IPS DF 6.9 (cell line): ENCODE results near the gene PIH1D1.

ENCODE experiments used
- DNase-seq: peaks from one replicate; pipeline ENCODE4 v3.0.0-alpha.2; 2013; ENCODE audit warnings: low read depth, low spot score
- H3K27ac ChIP-seq: one replicate; pipeline ENCODE4 v1.5.1; 2013; ENCODE audit warnings: low read length, control low read depth
- H3K27me3 ChIP-seq: 2 replicates; pipeline ENCODE4 v1.6.1; 2013; ENCODE audit warnings: mild to moderate bottlenecking, low read length; ENCODE audit not compliant: control insufficient read depth, insufficient read depth
- H3K36me3 ChIP-seq: 2 replicates; pipeline ENCODE4 v1.6.1; 2013; ENCODE audit warnings: low read length; ENCODE audit not compliant: control insufficient read depth, insufficient read depth
- H3K4me1 ChIP-seq: 2 replicates; pipeline ENCODE4 v1.6.1; 2013; ENCODE audit warnings: low read length; ENCODE audit not compliant: control insufficient read depth, insufficient read depth
- H3K4me3 ChIP-seq: 2 replicates; pipeline ENCODE4 v1.5.1; 2013; ENCODE audit warnings: mild to moderate bottlenecking, low read length
- H3K9me3 ChIP-seq: 2 replicates; pipeline ENCODE4 v1.6.1; 2013; ENCODE audit warnings: low read length, inconsistent platforms; ENCODE audit not compliant: control insufficient read depth, insufficient read depth
- WGBS: extraction: QIAGEN DNeasy Blood & Tissue Kit; methylation state at CpG from one replicate; pipeline ENCODE4 v1.1.7; 2013; ENCODE audit warnings: mixed read lengths, missing lambda C conversion rate; ENCODE audit not compliant: insufficient read length, insufficient coverage; 5-methylcytosine and 5-hydroxymethylcytosine counted together

The PIH1D1 gene

GRCh38 chr19:49451430-49452181 lies at the start of gene PIH1D1:
TSS of gene PIH1D1 (minus strand) at chr19:49451814. CDS start at chr19:49451574, 240 bp downstream.
- no peaks in the 10 kb centered on the region for H3K9me3 ChIP-seq
- H3K4me1 ChIP-seq, result no peaks in the 10 kb centered on the region
- WGBS, result no CpG with 5 or more reads among the region's 42 CpGs
- H3K27me3 ChIP-seq, result no peaks in the 10 kb centered on the region
- peak within 1 kb of the TSS; percentile 57 for H3K4me3 ChIP-seq
- peaks cover 10% of the 10 kb centered on the region for H3K36me3 ChIP-seq
- peak; percentile 100 for DNase-seq
- H3K27ac ChIP-seq, result no peak within 1 kb of the TSS

GRCh38 chr19:49499030-49499670 lies 47.5 kb upstream of the PIH1D1 start:
- H3K4me1 ChIP-seq, result peaks cover 7% of the 10 kb centered on the region
- no peak overlapping the region for H3K27ac ChIP-seq
- no peak for DNase-seq
- H3K9me3 ChIP-seq, result no peaks in the 10 kb centered on the region
- no peaks in the 10 kb centered on the region for H3K27me3 ChIP-seq
- WGBS, result no CpG with 5 or more reads among the region's 19 CpGs
- H3K36me3 ChIP-seq, result peaks cover 28% of the 10 kb centered on the region
- no peak overlapping the region for H3K4me3 ChIP-seq

DNA sequence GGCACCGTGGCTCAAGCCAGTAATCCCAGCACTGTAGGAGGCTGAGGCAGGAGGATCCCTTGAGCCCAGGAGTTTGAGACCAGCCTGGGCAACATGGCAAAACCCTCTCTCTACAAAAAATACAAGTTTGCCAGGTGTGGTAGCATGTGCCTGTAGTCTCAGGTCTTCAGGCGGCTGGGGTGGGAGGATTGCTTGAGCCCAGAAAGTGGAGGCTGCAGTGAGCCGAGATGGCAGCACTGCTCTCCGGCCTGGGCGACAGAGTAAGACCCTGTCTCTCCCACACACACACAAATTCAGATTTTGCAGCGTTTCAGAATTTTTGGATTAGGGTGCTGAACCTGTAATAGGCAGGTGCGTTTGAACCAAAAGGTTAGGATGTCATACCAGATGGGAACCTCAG lies 46.9 kb upstream of the PIH1D1 start:
- no CpG with 5 or more reads among the region's 7 CpGs for WGBS
- H3K27ac ChIP-seq, result no peak overlapping the region
- no peak overlapping the region for H3K4me3 ChIP-seq
- H3K36me3 ChIP-seq, result peaks cover 28% of the 10 kb centered on the region
- H3K4me1 ChIP-seq, result peaks cover 7% of the 10 kb centered on the region
- H3K9me3 ChIP-seq, result no peaks in the 10 kb centered on the region
- no peak for DNase-seq
- H3K27me3 ChIP-seq, result no peaks in the 10 kb centered on the region

GRCh38 chr19:49497789-49498103 lies 46.1 kb upstream of the PIH1D1 start:
- no CpG with 5 or more reads among the region's 12 CpGs for WGBS
- DNase-seq, result no peak
- peaks cover 28% of the 10 kb centered on the region for H3K36me3 ChIP-seq
- H3K27me3 ChIP-seq, result no peaks in the 10 kb centered on the region
- H3K9me3 ChIP-seq, result no peaks in the 10 kb centered on the region
- H3K4me3 ChIP-seq, result no peak overlapping the region
- peaks cover 7% of the 10 kb centered on the region for H3K4me1 ChIP-seq
- H3K27ac ChIP-seq, result no peak overlapping the region

DNA sequence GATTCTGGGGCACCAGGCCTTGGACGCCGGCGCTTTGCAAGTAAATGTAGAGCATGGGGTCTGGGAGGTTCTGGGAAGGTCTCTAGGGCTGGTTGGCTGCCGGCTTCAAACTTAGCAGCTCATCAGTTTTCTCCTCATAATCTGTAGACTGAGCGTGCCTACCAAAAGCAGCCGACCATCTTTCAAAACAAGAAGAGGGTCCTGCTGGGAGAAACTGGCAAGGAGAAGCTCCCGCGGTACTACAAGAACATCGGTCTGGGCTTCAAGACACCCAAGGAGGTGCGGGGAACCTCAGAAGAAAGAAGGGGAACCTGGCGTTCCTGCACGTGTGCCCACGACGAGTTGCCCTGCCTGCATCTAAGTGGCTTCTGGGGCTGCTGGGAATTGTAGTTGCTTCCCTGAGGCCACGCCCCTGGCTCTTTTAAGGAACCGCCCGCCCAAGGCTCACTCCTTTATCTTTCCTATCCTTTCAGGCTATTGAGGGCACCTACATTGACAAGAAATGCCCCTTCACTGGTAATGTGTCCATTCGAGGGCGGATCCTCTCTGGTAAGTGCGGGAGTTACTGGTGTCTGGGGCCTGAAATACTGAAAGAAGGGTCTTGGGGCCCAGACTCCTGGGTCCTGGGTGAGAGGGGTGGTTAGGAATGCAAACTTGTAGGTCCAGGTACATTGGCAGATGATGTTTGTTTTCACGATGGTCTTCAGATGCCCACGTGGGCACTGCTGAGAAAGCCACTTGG lies 45.6 kb upstream of the PIH1D1 start:
- no peak for DNase-seq
- peaks cover 33% of the 10 kb centered on the region for H3K36me3 ChIP-seq
- no peak overlapping the region for H3K27ac ChIP-seq
- H3K27me3 ChIP-seq, result no peaks in the 10 kb centered on the region
- WGBS, result no CpG with 5 or more reads among the region's 22 CpGs
- peaks cover 7% of the 10 kb centered on the region for H3K4me1 ChIP-seq
- no peaks in the 10 kb centered on the region for H3K9me3 ChIP-seq
- peak overlapping the region; percentile 74; the same call in 1 of the 2 replicates for H3K4me3 ChIP-seq

DNA sequence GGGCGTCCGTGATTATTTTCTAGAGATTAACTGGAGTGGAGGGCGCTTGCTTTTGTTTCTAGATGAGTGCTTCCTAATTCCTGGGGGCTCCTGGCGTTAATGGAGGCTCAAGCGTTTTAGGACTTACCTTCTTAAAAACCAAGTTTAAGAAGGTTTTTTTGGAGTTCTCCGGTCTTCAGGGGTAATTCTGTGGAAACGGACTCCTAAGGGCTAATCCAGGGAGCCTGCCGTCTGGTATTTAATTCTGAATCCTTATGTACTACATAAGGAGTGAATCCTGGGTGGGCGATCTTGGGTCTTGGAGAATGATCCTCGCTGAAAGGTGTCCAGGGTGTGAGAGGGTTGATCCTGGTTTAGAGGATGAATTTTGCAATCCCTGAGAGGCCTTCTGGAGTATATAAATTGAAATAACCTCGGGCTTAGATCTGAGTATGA lies 45.0 kb upstream of the PIH1D1 start:
- WGBS, result no CpG with 5 or more reads among the region's 11 CpGs
- Histone ChIP-seq H3K36me3 (peaks cover 39% of the 10 kb centered on the region), H3K4me1 (peaks cover 7% of the 10 kb centered on the region), H3K9me3 (no peaks in the 10 kb centered on the region), H3K27ac (no peak overlapping the region), H3K4me3 (peak overlapping the region; percentile 74), H3K27me3 (no peaks in the 10 kb centered on the region)
- DNase-seq, result no peak

DNA sequence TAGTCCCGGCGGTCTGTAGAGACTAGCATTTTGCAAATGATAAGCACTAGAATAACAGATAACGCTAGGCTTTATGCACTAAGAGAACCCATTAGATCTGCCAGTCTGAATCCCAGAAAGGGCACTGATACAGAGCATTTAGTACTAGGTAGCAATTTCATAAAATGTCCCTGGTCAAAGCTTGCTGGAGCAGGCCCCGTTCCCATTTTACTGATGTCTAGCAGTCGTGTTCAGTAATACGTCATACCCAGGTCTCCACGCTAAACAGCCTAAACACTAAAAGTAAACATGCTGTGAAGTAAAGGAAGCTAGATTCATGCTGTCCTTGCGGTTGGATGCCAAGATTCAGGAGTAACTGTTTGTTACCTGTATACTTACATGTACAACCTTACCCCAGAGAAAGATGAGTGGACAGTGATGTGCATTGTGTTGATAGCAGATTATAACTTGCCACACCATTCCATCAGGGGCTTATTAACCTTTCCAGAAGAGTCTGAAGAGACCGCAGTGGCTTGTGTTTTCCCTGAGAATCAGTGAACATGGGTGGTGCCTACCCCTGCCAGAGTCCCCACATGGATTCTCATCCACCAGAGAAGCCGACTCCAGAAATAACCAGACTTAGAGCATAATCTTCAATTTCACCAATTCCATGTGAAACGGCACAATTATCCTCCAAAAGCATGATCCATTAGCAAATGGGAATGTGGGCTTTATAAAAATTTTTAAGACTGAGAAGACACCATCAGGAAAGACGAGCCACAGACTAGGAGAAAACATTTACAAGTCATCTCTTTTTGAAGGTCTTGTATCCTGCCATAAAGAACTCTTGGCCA lies 41.2 kb upstream of the PIH1D1 start:
- peaks cover 4% of the 10 kb centered on the region for H3K4me1 ChIP-seq
- DNase-seq, result no peak
- H3K4me3 ChIP-seq, result no peak overlapping the region
- peaks cover 43% of the 10 kb centered on the region for H3K36me3 ChIP-seq
- H3K27ac ChIP-seq, result no peak overlapping the region
- H3K27me3 ChIP-seq, result no peaks in the 10 kb centered on the region
- no CpG with 5 or more reads among the region's 12 CpGs for WGBS
- H3K9me3 ChIP-seq, result no peaks in the 10 kb centered on the region

GRCh38 chr19:49491804-49492572 lies 40.4 kb upstream of the PIH1D1 start:
- no peak overlapping the region for H3K27ac ChIP-seq

DNA sequence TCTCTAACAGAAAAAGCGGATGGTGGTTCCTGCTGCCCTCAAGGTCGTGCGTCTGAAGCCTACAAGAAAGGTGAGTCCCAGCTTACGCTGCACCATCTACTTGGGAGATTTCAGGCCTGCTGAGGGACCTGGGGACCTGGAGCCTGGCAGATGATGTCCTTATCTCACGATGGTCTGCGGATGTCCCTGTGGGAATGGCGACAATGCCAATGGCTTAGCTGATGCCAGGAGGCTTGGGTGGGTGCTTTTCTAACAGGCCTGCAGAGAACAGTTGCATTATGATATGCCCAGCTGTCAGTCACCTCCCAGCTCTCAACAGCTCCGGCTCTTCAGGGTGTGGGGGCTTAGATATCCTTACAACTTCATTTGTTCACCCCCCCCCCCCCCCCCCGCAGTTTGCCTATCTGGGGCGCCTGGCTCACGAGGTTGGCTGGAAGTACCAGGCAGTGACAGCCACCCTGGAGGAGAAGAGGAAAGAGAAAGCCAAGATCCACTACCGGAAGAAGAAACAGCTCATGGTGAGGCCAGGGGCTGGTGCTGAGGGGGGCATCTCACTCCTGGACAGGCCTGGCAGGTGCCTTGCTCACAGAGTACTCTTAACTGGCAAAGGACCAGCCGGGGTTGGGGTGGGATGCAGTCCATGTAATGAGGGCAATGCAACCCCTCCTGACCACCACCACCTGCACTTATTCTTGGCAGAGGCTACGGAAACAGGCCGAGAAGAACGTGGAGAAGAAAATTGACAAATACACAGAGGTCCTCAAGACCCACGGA lies 39.6 kb upstream of the PIH1D1 start:
- no peak overlapping the region for H3K27ac ChIP-seq
- H3K36me3 ChIP-seq, result peaks cover 38% of the 10 kb centered on the region
- H3K9me3 ChIP-seq, result no peaks in the 10 kb centered on the region
- H3K27me3 ChIP-seq, result no peaks in the 10 kb centered on the region
- H3K4me3 ChIP-seq, result no peak overlapping the region
- no peak for DNase-seq
- H3K4me1 ChIP-seq, result no peaks in the 10 kb centered on the region
- no CpG with 5 or more reads among the region's 17 CpGs for WGBS

More at GRCh38 chr19:49491804-49492572, 40.4 kb upstream of the PIH1D1 start:
- no CpG with 5 or more reads among the region's 7 CpGs for WGBS
- H3K9me3 ChIP-seq, result no peaks in the 10 kb centered on the region
- H3K4me3 ChIP-seq, result no peak overlapping the region
- peaks cover 38% of the 10 kb centered on the region for H3K36me3 ChIP-seq
- DNase-seq, result no peak
- H3K4me1 ChIP-seq, result no peaks in the 10 kb centered on the region
- no peaks in the 10 kb centered on the region for H3K27me3 ChIP-seq
